BLaER1 (cell line): ENCODE data around the gene ETNK2.
A peak's percentile ranks its signal among the peaks of the same experiment; 100 is the strongest.

Experiments used
- H3K27ac ChIP-seq: shearing (Covaris generic); formaldehyde crosslinking; 2 replicates; pipeline ENCODE4 v1.8.1; 2022
- H3K27me3 ChIP-seq: shearing (Covaris generic); formaldehyde crosslinking; 2 replicates; pipeline ENCODE4 v1.8.1; 2022
- H3K36me3 ChIP-seq: shearing (Covaris generic); formaldehyde crosslinking; 2 replicates; pipeline ENCODE4 v1.8.1; 2022
- H3K4me1 ChIP-seq: shearing (Covaris generic); formaldehyde crosslinking; 2 replicates; pipeline ENCODE4 v1.8.1; 2022
- H3K4me2 ChIP-seq: shearing (Covaris generic); formaldehyde crosslinking; 2 replicates; pipeline ENCODE4 v1.8.1; 2022
- H3K4me3 ChIP-seq: shearing (Covaris generic); formaldehyde crosslinking; 2 replicates; pipeline ENCODE4 v1.8.1; 2022
- H3K9ac ChIP-seq: shearing (Covaris generic); formaldehyde crosslinking; 2 replicates; pipeline ENCODE4 v1.8.1; 2022
- H3K9me3 ChIP-seq: shearing (Covaris generic); formaldehyde crosslinking; 2 replicates; pipeline ENCODE4 v1.8.1; 2022
- H4K20me1 ChIP-seq: shearing (Covaris generic); formaldehyde crosslinking; 2 replicates; pipeline ENCODE4 v1.8.1; 2022
- Cebpa-rat ChIP-seq: shearing (Covaris generic); IDR thresholded peaks from 2 replicates; pipeline ENCODE4 v1.8.1; 2022

Gene ETNK2

DNA sequence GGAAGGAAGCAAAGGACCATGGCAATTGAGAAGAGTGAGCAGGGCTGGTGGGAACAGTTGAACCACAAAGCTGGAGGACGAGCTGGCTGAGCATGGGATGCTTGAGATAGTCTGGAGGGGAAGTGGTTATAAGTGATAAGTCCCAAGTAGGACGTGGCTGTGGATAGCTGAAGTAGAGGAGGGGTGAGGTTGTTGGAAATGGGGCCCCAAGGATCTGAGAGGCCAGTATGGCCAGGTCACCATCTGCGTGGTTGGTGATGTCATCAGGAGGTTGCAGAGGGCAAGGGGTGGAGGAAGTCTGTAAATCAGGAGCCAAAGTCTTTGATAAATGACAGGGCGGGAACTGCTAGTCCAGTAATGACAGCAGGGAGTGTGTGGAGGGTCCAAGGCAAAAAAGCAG lies 25.3 kb upstream of the ETNK2 start:
- Histone ChIP-seq H3K9me3 (no peaks in the 10 kb centered on the region), H3K36me3 (no peaks in the 10 kb centered on the region), H4K20me1 (no peaks in the 10 kb centered on the region), H3K4me3 (no peak overlapping the region), H3K9ac (no peak overlapping the region), H3K27ac (peak overlapping the region; percentile 16; the same call in 1 of the 2 replicates), H3K4me1 (peaks cover 59% of the 10 kb centered on the region), H3K4me2 (peak overlapping the region; percentile 77), H3K27me3 (no peaks in the 10 kb centered on the region)
- TF ChIP-seq Cebpa-rat, result no peak

DNA sequence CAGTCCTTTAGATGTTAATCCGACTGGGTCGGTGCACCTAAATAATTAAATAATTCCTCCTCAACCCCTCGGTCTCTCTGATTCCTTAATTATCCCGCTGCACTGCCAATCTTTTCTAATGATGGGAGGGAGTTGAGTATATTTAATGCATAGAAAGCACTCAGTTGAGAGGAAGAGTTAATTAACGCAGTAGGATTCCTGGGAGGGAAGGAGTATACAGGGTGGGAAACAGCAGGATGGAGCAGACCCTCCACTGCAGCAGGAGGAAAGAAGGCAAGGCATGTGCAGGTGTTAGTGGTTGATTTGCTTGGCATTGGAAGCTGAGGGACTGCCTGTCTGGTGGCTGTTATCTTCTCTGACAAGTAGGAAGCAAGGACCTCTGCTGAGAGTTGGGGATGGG lies 24.2 kb upstream of the ETNK2 start:
- Histone ChIP-seq H4K20me1 (no peaks in the 10 kb centered on the region), H3K27me3 (no peaks in the 10 kb centered on the region), H3K9ac (no peak overlapping the region), H3K36me3 (no peaks in the 10 kb centered on the region), H3K9me3 (peaks cover 10% of the 10 kb centered on the region), H3K4me3 (no peak overlapping the region), H3K4me2 (peak overlapping the region; percentile 77), H3K27ac (no peak overlapping the region), H3K4me1 (peaks cover 52% of the 10 kb centered on the region)
- TF ChIP-seq Cebpa-rat, result no peak

GRCh38 chr1:204174958-204175357 lies 23.1 kb upstream of the ETNK2 start:
- Histone ChIP-seq H3K4me3 (no peak overlapping the region), H3K27me3 (no peaks in the 10 kb centered on the region), H3K36me3 (no peaks in the 10 kb centered on the region), H4K20me1 (no peaks in the 10 kb centered on the region), H3K9ac (no peak overlapping the region), H3K4me1 (peaks cover 45% of the 10 kb centered on the region), H3K27ac (no peak overlapping the region), H3K4me2 (no peak overlapping the region), H3K9me3 (peaks cover 20% of the 10 kb centered on the region)
- TF ChIP-seq Cebpa-rat, result no peak

GRCh38 chr1:204172404-204173029 lies 20.7 kb upstream of the ETNK2 start:
- H3K27me3 ChIP-seq, result no peaks in the 10 kb centered on the region
- peaks cover 21% of the 10 kb centered on the region for H3K4me1 ChIP-seq
- H3K9me3 ChIP-seq, result peaks cover 38% of the 10 kb centered on the region
- no peak overlapping the region for H3K4me2 ChIP-seq
- TF ChIP-seq Cebpa-rat, result no peak
- H4K20me1 ChIP-seq, result no peaks in the 10 kb centered on the region
- peaks cover 6% of the 10 kb centered on the region; the same call in 1 of the 2 replicates for H3K36me3 ChIP-seq
- no peak overlapping the region for H3K4me3 ChIP-seq
- no peak overlapping the region for H3K27ac ChIP-seq
- H3K9ac ChIP-seq, result no peak overlapping the region

DNA sequence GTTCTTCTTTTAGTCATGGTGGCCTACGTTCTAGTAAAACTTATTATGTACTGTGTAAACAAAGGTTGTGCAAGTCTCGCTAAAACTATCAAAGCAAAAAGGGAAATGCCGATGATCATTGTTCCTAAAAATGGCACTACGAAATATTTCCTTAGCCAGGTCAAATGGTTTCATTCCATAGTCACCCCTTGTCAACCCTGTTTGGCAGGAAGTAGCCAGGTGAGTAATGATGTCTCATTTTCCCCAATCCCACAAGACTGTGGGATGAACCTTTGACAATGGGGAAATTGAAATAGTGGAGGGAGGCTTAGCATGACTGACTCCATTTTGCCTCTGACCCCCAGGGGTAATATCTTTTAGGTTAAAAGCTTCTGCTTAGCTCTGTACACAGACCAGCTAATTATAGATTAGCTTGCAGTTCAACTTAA lies 19.9 kb upstream of the ETNK2 start:
- Histone ChIP-seq H3K9me3 (peaks cover 38% of the 10 kb centered on the region), H3K4me2 (no peak overlapping the region), H3K4me3 (no peak overlapping the region), H3K4me1 (peaks cover 13% of the 10 kb centered on the region), H3K36me3 (peaks cover 6% of the 10 kb centered on the region; the same call in 1 of the 2 replicates), H3K27me3 (no peaks in the 10 kb centered on the region), H3K9ac (no peak overlapping the region), H3K27ac (no peak overlapping the region), H4K20me1 (no peaks in the 10 kb centered on the region)
- no peak for TF ChIP-seq Cebpa-rat

GRCh38 chr1:204170494-204171155 lies 18.8 kb upstream of the ETNK2 start:
- H3K4me3 ChIP-seq, result no peak overlapping the region
- peaks cover 6% of the 10 kb centered on the region; the same call in 1 of the 2 replicates for H3K36me3 ChIP-seq
- no peak overlapping the region for H3K9ac ChIP-seq
- TF ChIP-seq Cebpa-rat, result no peak
- no peak overlapping the region for H3K27ac ChIP-seq
- H3K4me1 ChIP-seq, result peaks cover 2% of the 10 kb centered on the region; the same call in 1 of the 2 replicates
- H4K20me1 ChIP-seq, result no peaks in the 10 kb centered on the region
- no peaks in the 10 kb centered on the region for H3K27me3 ChIP-seq
- H3K9me3 ChIP-seq, result peaks cover 38% of the 10 kb centered on the region
- H3K4me2 ChIP-seq, result no peak overlapping the region

GRCh38 chr1:204169858-204170257 lies 18.0 kb upstream of the ETNK2 start:
- no peaks in the 10 kb centered on the region for H4K20me1 ChIP-seq
- peaks cover 38% of the 10 kb centered on the region for H3K9me3 ChIP-seq
- no peak overlapping the region for H3K9ac ChIP-seq
- H3K27ac ChIP-seq, result no peak overlapping the region
- peaks cover 6% of the 10 kb centered on the region; the same call in 1 of the 2 replicates for H3K36me3 ChIP-seq
- no peak overlapping the region for H3K4me3 ChIP-seq
- H3K4me1 ChIP-seq, result no peaks in the 10 kb centered on the region
- no peaks in the 10 kb centered on the region for H3K27me3 ChIP-seq
- no peak for TF ChIP-seq Cebpa-rat
- H3K4me2 ChIP-seq, result no peak overlapping the region

DNA sequence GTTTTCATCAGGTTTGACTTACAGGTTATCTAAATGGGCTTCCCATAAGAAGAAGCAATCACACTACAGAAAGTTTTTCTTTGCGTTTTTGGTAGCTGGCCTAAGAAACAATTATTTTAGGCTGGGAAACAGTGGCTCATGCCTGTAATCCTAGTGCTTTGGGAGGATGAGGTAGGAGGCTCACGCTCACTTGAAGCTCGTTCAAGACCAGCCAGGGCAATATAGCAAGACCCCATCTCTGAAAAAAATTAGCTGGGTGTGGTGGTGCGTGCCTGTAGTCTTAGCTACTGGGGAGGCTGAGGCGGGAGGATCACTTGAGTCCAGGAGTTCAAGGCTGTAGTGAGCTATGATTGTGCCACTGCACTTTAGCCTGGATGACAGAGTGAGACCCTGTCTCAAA lies 15.9 kb upstream of the ETNK2 start:
- TF ChIP-seq Cebpa-rat, result no peak
- Histone ChIP-seq H3K27ac (no peak overlapping the region), H3K9me3 (peaks cover 38% of the 10 kb centered on the region), H3K4me2 (no peak overlapping the region), H3K36me3 (peaks cover 6% of the 10 kb centered on the region; the same call in 1 of the 2 replicates), H3K4me3 (no peak overlapping the region), H3K27me3 (no peaks in the 10 kb centered on the region), H3K9ac (no peak overlapping the region), H4K20me1 (no peaks in the 10 kb centered on the region), H3K4me1 (peaks cover 4% of the 10 kb centered on the region)

DNA sequence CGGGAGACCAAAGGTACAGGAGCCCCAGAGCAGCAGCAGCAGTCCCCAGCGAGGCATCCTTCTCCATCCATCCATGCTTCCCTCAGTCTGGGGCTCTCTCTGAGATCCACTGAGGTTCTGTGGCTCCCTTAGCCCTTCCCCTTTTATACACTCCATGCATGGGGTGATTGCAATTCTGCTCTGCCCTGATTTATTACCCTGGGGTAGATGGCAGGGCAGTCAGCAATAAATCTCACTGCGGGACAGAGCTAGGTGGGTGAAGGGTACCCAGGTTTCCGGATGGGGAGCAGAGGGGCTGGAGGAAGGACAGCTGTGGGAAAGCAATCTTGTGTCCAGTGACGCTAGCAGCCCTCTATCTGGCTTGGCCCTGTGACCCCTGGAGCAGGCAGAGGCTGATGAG lies 14.4 kb upstream of the ETNK2 start, which contains the start of gene REN:
Gene REN (minus strand): TSS at position 119 of the 400 bp plus-strand sequence. CDS start 44 bp downstream, at position 75.
- TF ChIP-seq Cebpa-rat, result no peak
- Histone ChIP-seq H4K20me1 (no peaks in the 10 kb centered on the region), H3K27ac (no peak within 1 kb of the TSS), H3K4me2 (no peak within 1 kb of the TSS), H3K9me3 (peaks cover 30% of the 10 kb centered on the region), H3K36me3 (peaks cover 6% of the 10 kb centered on the region; the same call in 1 of the 2 replicates), H3K9ac (no peak within 1 kb of the TSS), H3K27me3 (no peaks in the 10 kb centered on the region), H3K4me3 (no peak within 1 kb of the TSS), H3K4me1 (peaks cover 7% of the 10 kb centered on the region)

DNA sequence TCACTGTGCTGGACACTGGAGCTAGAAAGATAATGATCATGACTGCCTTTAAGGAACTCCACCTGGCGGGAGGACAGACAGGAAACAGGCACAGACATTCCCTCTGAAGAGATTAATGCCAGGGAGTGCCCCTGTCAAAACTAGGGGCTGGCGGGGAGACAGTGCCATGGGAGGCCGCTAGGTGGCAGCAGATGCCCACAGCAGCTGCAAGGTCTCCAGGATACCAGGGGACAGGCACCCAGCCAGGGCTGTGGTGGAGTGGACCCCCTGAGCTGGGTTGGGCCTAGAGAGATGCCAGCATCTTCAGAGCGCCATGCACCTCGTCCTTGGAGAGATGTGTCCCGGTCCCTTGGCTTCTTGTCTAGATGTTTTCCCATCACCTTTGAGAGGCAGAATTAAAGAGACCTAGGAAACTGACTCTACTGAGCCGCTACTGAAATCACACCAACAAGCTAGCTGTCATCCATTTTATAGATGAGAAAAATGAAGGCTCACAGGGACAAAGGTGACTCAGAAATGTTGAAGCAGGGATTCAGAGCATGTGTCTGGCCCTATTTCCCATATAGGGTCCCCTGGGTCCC lies 10.7 kb upstream of the ETNK2 start:
- TF ChIP-seq Cebpa-rat, result no peak
- H3K27ac ChIP-seq, result no peak overlapping the region
- H3K4me3 ChIP-seq, result no peak overlapping the region
- H3K27me3 ChIP-seq, result no peaks in the 10 kb centered on the region
- no peaks in the 10 kb centered on the region for H3K9me3 ChIP-seq
- no peaks in the 10 kb centered on the region for H4K20me1 ChIP-seq
- peaks cover 7% of the 10 kb centered on the region for H3K4me1 ChIP-seq
- no peak overlapping the region for H3K9ac ChIP-seq
- peak overlapping the region; percentile 35; the same call in 1 of the 2 replicates for H3K4me2 ChIP-seq
- H3K36me3 ChIP-seq, result no peaks in the 10 kb centered on the region
